NB4 (cell line): Measurements from ENCODE around the gene ZNF710.

Experiments used
- MYC ChIP-seq: IDR thresholded peaks from 2 replicates; pipeline ENCODE4 v1.6.1; 2011; ENCODE audit warnings: low read depth, low read length
- POLR2A ChIP-seq: IDR thresholded peaks from 2 replicates; pipeline ENCODE4 v1.6.1; 2011; ENCODE audit warnings: mild to moderate bottlenecking; ENCODE audit not compliant: insufficient read length; ENCODE audit errors: extremely low read depth
- TF ChIP-seq, protein P1 (sequence below): IDR thresholded peaks from one replicate; pipeline ENCODE4 v1.5.1; 2012; ENCODE audit warnings: low read depth, low read length
- TF ChIP-seq, protein P2 (sequence below): IDR thresholded peaks from 2 replicates; pipeline ENCODE4 v1.6.1; 2011; ENCODE audit warnings: low read depth, low read length

DNA sequence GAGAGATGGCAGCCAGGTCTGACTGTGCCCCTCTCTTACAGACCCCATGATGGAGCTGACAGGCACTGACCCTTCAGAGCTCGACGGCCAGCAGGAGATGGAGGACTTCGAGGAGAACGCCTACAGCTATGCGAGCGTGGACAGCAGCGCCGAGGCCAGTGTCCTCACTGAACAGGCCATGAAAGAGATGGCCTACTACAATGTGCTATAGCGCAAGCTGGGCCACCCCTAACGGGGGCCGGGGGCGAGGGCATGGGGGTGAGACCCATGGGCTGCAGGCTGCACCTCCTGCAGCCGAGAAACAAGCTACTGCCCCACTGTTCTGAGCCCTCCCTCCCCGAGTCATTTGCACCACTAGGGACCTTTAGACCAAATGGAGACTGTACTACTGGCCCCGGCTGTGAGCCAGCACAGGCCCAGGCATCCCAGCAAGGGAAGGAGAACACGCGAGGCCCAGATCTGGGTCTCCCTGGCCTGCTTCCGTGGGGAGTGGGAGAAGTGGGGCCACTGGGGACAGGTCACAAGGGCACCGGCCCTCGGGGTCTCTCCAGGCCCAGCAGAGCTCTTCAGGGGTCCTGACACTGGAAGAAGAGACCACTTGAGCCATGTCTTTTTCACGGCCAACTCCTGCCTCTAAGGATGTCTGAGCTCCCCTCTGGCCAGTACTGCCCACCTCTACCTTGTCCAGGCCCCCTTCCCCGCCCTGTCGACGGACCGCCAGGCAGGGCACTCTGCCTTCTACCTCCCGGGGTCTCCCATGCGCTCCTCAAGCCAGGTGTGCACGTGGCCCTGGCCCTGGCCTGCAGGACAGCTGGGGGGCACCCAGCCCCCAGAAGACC, 78.7 kb downstream of the ZNF710 start:
- TF ChIP-seq, protein P1, sequence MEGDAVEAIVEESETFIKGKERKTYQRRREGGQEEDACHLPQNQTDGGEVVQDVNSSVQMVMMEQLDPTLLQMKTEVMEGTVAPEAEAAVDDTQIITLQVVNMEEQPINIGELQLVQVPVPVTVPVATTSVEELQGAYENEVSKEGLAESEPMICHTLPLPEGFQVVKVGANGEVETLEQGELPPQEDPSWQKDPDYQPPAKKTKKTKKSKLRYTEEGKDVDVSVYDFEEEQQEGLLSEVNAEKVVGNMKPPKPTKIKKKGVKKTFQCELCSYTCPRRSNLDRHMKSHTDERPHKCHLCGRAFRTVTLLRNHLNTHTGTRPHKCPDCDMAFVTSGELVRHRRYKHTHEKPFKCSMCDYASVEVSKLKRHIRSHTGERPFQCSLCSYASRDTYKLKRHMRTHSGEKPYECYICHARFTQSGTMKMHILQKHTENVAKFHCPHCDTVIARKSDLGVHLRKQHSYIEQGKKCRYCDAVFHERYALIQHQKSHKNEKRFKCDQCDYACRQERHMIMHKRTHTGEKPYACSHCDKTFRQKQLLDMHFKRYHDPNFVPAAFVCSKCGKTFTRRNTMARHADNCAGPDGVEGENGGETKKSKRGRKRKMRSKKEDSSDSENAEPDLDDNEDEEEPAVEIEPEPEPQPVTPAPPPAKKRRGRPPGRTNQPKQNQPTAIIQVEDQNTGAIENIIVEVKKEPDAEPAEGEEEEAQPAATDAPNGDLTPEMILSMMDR: no peak
- TF ChIP-seq, protein P2, sequence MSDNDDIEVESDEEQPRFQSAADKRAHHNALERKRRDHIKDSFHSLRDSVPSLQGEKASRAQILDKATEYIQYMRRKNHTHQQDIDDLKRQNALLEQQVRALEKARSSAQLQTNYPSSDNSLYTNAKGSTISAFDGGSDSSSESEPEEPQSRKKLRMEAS: no peak
- TF ChIP-seq MYC (no peak), POLR2A (no peak)
